ENCODE measurements around the gene F12. TPM values are rescaled to one million over a fixed set of nuclear protein-coding genes. Genes with fewer than 3 reads are reported as not detected.
A peak's percentile ranks its signal among the peaks of the same experiment; 100 is the strongest.

The F12 gene
- total RNA-seq, 1 experiment from 2014 or later = 0.74 TPM

- H3K4me3 ChIP-seq = peak within 1 kb of the TSS; percentile 13; the same call in 1 of the 2 replicates
- no peaks in the 10 kb centered on the region for H3K9me3 ChIP-seq (replicated peaks)
- H3K4me1 ChIP-seq (replicated peaks) = peaks cover 9% of the 10 kb centered on the region
- no peak for DNase-seq (ENCODE audit: low read depth in 1 of 2, low spot score in 2 of 2)
- no peaks in the 10 kb centered on the region for H3K36me3 ChIP-seq
- H3K27me3 ChIP-seq (replicated peaks) = 0 out of 2 replicates have a peak, but pooled peaks cover 3% of the 10 kb centered on the region
- no peak within 1 kb of the TSS for H3K27ac ChIP-seq
Measured at GRCh38 chr5:177357459-177358351, 51.7 kb downstream of the F12 start, which contains the start of gene RGS14. TSS of gene RGS14 (plus strand) at chr5:177357924. CDS start at chr5:177358025, 101 bp downstream.

- DNase-seq (ENCODE audit: low read depth in 1 of 2, low spot score in 2 of 2) = no peak
- Histone ChIP-seq H3K27ac (no peak overlapping the region), H3K4me1 (replicated peaks) (peaks cover 11% of the 10 kb centered on the region), H3K4me3 (no peak overlapping the region), H3K36me3 (no peaks in the 10 kb centered on the region), H3K27me3 (replicated peaks) (0 out of 2 replicates have a peak, but pooled peaks cover 3% of the 10 kb centered on the region), H3K9me3 (replicated peaks) (no peaks in the 10 kb centered on the region)
Measured at GRCh38 chr5:177357146-177357458, 52.3 kb downstream of the F12 start.

DNA sequence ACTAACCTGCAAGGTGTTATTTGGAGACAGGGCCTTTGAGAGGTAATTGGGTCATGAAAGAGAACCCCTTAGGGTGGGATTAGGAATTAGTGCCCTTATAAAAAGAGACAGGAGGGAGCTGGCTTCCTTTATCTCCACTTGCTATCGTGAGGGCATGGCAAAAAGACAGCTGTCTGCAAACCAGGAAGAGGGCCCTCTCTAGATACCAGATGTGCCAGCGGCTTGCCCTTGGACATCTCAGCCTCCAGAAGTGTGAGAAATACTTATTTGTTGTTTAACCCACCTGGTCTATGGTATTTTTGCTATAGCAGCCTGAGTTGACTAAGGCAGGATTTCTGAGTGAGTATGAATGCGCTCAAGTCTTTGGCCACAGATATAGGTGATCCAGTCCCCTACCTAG, 52.6 kb downstream of the F12 start:
- DNase-seq (ENCODE audit: low read depth in 1 of 2, low spot score in 2 of 2) = no peak
- peaks cover 13% of the 10 kb centered on the region for H3K4me1 ChIP-seq (replicated peaks)

GRCh38 chr5:177355868-177356168, 53.5 kb downstream of the F12 start:
- peaks cover 4% of the 10 kb centered on the region for H3K36me3 ChIP-seq
- H3K4me1 ChIP-seq (replicated peaks) = peaks cover 13% of the 10 kb centered on the region
- no peak for DNase-seq (ENCODE audit: low read depth in 1 of 2, low spot score in 2 of 2)
- no peaks in the 10 kb centered on the region for H3K9me3 ChIP-seq (replicated peaks)
- no peaks in the 10 kb centered on the region for H3K27me3 ChIP-seq (replicated peaks)
- H3K4me3 ChIP-seq = no peak overlapping the region
- H3K27ac ChIP-seq = no peak overlapping the region

More for the DNA sequence above, 52.6 kb downstream of the F12 start:
- H3K27ac ChIP-seq = no peak overlapping the region
- H3K4me3 ChIP-seq = no peak overlapping the region
- H3K36me3 ChIP-seq = no peaks in the 10 kb centered on the region
- H3K27me3 ChIP-seq (replicated peaks) = 0 out of 2 replicates have a peak, but pooled peaks cover 3% of the 10 kb centered on the region
- no peaks in the 10 kb centered on the region for H3K9me3 ChIP-seq (replicated peaks)

GRCh38 chr5:177355162-177355867, 54.0 kb downstream of the F12 start:
- Histone ChIP-seq H3K4me1 (replicated peaks) (peaks cover 18% of the 10 kb centered on the region), H3K36me3 (peaks cover 6% of the 10 kb centered on the region), H3K27ac (no peak overlapping the region), H3K27me3 (replicated peaks) (no peaks in the 10 kb centered on the region), H3K4me3 (no peak overlapping the region), H3K9me3 (replicated peaks) (no peaks in the 10 kb centered on the region)
- DNase-seq (ENCODE audit: low read depth in 1 of 2, low spot score in 2 of 2) = no peak

- H3K27ac ChIP-seq = no peak overlapping the region
- DNase-seq (ENCODE audit: low read depth in 1 of 2, low spot score in 2 of 2) = no peak
- no peaks in the 10 kb centered on the region for H3K9me3 ChIP-seq (replicated peaks)
- no peaks in the 10 kb centered on the region for H3K27me3 ChIP-seq (replicated peaks)
- no peak overlapping the region for H3K4me3 ChIP-seq
- H3K4me1 ChIP-seq (replicated peaks) = peaks cover 22% of the 10 kb centered on the region
- peaks cover 11% of the 10 kb centered on the region for H3K36me3 ChIP-seq
Measured at GRCh38 chr5:177354711-177355110, 54.7 kb downstream of the F12 start.

DNA sequence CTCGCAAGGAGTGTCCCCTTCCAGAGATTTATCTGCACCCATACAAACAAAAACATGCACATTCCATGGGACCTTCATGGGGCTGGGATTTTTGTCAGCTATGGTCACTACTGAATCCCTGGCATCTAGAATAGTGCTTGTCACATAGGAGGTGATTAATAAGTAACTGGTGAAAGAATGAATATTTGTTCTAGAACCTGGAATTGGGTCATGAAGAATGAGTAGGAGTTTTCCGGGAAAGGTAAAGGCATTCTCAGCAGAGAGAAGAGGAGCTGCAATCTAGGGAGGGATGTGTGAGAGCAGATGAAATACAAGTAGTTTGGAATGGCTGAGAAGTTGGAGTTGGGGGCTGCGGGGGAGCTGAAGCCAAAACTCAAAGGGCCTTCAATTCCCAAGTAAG, 55.1 kb downstream of the F12 start:
- H3K4me3 ChIP-seq = no peak overlapping the region
- no peak for DNase-seq (ENCODE audit: low read depth in 1 of 2, low spot score in 2 of 2)
- no peaks in the 10 kb centered on the region for H3K27me3 ChIP-seq (replicated peaks)
- no peak overlapping the region for H3K27ac ChIP-seq
- H3K9me3 ChIP-seq (replicated peaks) = no peaks in the 10 kb centered on the region
- peaks cover 15% of the 10 kb centered on the region for H3K36me3 ChIP-seq
- peaks cover 22% of the 10 kb centered on the region for H3K4me1 ChIP-seq (replicated peaks)

DNA sequence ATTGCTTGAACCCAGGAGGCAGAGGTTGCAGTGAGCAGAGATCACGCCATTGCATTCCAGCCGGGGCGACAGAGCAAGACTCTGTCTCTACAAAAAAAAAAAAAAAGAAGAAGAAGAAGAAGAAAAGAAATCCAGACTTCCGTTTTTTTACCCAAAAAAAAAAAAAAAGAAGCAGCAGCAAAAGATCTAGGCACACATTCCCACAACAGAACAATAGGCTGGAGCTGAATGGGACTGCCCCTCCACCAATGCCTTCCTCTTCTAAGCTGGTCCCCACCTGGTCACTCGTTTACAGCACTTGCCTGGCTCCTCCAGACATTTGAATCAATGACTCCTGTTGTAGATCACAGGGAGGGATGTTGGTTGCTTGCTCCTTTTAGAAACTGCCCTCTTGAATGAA, 56.3 kb downstream of the F12 start:
- Histone ChIP-seq H3K27ac (no peak overlapping the region), H3K27me3 (replicated peaks) (no peaks in the 10 kb centered on the region), H3K4me3 (no peak overlapping the region), H3K9me3 (replicated peaks) (no peaks in the 10 kb centered on the region), H3K4me1 (replicated peaks) (peaks cover 20% of the 10 kb centered on the region), H3K36me3 (peaks cover 20% of the 10 kb centered on the region)
- no peak for DNase-seq (ENCODE audit: low read depth in 1 of 2, low spot score in 2 of 2)

Other genes with a start within 250 kb of the F12 start
- gene RAB24, start 105.8 kb downstream of the F12 start, total RNA-seq (2014; rRNA removed; shearing (Covaris generic)) = 37.6 and 56.2 TPM in 2 replicates
- gene PRELID1, start 105.8 kb downstream of the F12 start, total RNA-seq (2014; rRNA removed; shearing (Covaris generic)) = 456 and 457 TPM in 2 replicates
- 121 and 296 TPM in 2 replicates for gene MXD3, start 97.7 kb downstream of the F12 start, total RNA-seq (2014; rRNA removed; shearing (Covaris generic))
- 360 and 397 TPM in 2 replicates for gene LMAN2, start 57.9 kb downstream of the F12 start, total RNA-seq (2014; rRNA removed; shearing (Covaris generic))
- gene RGS14, start 51.6 kb downstream of the F12 start, total RNA-seq (2014; rRNA removed; shearing (Covaris generic)) = 1.6 TPM in 1 of 2 replicates, not detected in the other
- not detected in 2 replicates for gene SLC34A1, start 25.1 kb downstream of the F12 start, total RNA-seq (2014; rRNA removed; shearing (Covaris generic))
- not detected in 2 replicates for gene PFN3, start 8.9 kb downstream of the F12 start, total RNA-seq (2014; rRNA removed; shearing (Covaris generic))
- gene GRK6, start 17.1 kb upstream of the F12 start, total RNA-seq (2014; rRNA removed; shearing (Covaris generic)) = 103 and 113 TPM in 2 replicates
- gene PRR7, start 37.2 kb upstream of the F12 start, total RNA-seq (2014; rRNA removed; shearing (Covaris generic)) = 7.4 and 12.6 TPM in 2 replicates
- gene DBN1, start 64.1 kb upstream of the F12 start, total RNA-seq (2014; rRNA removed; shearing (Covaris generic)) = 147 and 149 TPM in 2 replicates
- 175 and 274 TPM in 2 replicates for gene PDLIM7, start 88.0 kb upstream of the F12 start, total RNA-seq (2014; rRNA removed; shearing (Covaris generic))
- 1.8 and 4.2 TPM in 2 replicates for gene DOK3, start 100.3 kb upstream of the F12 start, total RNA-seq (2014; rRNA removed; shearing (Covaris generic))
- 131 and 150 TPM in 2 replicates for gene DDX41, start 107.4 kb upstream of the F12 start, total RNA-seq (2014; rRNA removed; shearing (Covaris generic))
- 24.9 and 29.9 TPM in 2 replicates for gene FAM193B, start 145.0 kb upstream of the F12 start, total RNA-seq (2014; rRNA removed; shearing (Covaris generic))
- 141 and 148 TPM in 2 replicates for gene TMED9, start 182.6 kb upstream of the F12 start, total RNA-seq (2014; rRNA removed; shearing (Covaris generic))
- 37.9 and 53.0 TPM in 2 replicates for gene B4GALT7, start 190.6 kb upstream of the F12 start, total RNA-seq (2014; rRNA removed; shearing (Covaris generic))